GM18858 (cell line): Measurements from ENCODE around the gene GALE.

Source experiments
- ATAC-seq: cut with Tn5 transposase; IDR thresholded peaks from one replicate; pipeline ENCODE4 v1.9.1; 2021; ENCODE audit not compliant: unreplicated experiment

GALE gene

GRCh38 chr1:23756676-23757075 is 43.9 kb downstream of the GALE start:
- ATAC-seq: no peak

DNA sequence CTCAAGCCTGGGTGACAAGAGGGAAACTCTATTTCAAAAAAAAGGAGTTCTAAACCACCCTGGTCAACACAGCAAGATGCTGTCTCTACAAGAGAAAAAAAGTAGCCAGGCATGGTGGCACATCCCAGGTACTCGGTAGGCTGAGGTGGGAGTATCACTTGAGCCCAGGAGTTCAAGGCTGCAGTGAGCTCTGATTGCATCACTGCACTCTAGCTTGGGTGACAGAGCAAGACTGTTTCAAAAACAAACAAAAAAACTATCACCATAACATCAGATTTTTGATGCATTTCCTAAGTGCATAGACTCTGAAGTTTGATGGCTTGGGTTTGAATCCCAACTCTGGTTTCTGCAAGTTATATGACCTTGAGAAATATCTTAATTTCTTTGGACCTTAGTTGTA is 47.6 kb downstream of the GALE start:
- ATAC-seq: no peak

- no peak for ATAC-seq
These were observed 48.7 kb downstream of the GALE start for GRCh38 chr1:23751815-23752200.

DNA sequence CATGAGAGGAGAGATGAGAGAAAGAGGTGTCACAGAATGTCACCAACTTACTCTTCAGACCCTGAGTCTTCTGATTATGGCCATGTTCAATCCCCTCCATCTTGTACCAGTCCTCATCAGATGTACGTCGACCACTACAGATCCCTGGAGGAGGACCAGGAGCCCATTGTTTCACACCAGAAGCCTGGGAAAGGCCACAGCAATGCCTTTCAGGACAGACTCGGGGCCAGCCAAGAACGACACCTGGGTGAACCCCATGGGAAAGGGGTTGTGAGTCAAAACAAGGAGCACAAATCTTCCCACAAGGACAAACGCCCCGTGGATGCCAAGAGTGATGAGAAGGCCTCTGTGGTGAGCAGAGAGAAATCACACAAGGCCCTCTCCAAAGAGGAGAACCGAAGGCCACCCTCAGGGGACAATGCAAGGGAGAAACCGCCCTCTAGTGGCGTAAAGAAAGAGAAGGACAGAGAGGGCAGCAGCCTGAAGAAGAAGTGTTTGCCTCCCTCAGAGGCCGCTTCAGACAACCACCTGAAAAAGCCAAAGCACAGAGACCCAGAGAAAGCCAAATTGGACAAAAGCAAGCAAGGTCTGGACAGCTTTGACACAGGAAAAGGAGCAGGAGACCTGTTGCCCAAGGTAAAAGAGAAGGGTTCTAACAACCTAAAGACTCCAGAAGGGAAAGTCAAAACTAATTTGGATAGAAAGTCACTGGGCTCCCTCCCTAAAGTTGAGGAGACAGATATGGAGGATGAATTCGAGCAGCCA is 49.3 kb downstream of the GALE start:
- no peak for ATAC-seq

GRCh38 chr1:23748016-23748415 is 52.5 kb downstream of the GALE start:
- ATAC-seq: no peak
